Osteocyte (in vitro differentiated cells): ENCODE results near the gene CACNA2D3. TPM values are rescaled to one million over a fixed set of nuclear protein-coding genes. Genes with fewer than 3 reads are reported as not detected.

Experiments used
- DNase-seq: peaks from one replicate; pipeline ENCODE4 v3.0.0; 2021; ENCODE audit warnings: mixed read lengths; ENCODE audit not compliant: unreplicated experiment; ENCODE audit errors: extremely low spot score
- H3K27ac Mint-ChIP-seq: one replicate; pipeline ENCODE4 v1.8.0; 2021; ENCODE audit warnings: mild to moderate bottlenecking, mixed read lengths; ENCODE audit not compliant: unreplicated experiment
- H3K27me3 Mint-ChIP-seq: one replicate; pipeline ENCODE4 v1.8.0; 2021; ENCODE audit warnings: mixed read lengths; ENCODE audit not compliant: unreplicated experiment
- H3K36me3 Mint-ChIP-seq: one replicate; pipeline ENCODE4 v1.8.0; 2021; ENCODE audit warnings: mixed read lengths; ENCODE audit not compliant: unreplicated experiment
- H3K4me1 Mint-ChIP-seq: one replicate; pipeline ENCODE4 v1.8.0; 2021; ENCODE audit warnings: mixed read lengths; ENCODE audit not compliant: unreplicated experiment
- H3K4me3 Mint-ChIP-seq: one replicate; pipeline ENCODE4 v1.8.0; 2021; ENCODE audit warnings: mild to moderate bottlenecking, moderate library complexity, mixed read lengths; ENCODE audit not compliant: unreplicated experiment
- H3K9me3 Mint-ChIP-seq: one replicate; pipeline ENCODE4 v1.8.0; 2021; ENCODE audit warnings: mixed read lengths; ENCODE audit not compliant: unreplicated experiment
- total RNA-seq: library from RNA; stranded (reverse); gene quantifications from 2 replicates; pipeline ENCODE4 v1.2.1, GENCODE V29; 2021
- TF ChIP-seq, protein P1 (sequence below): fragments of 200-600 bp; sonication (generic); IDR thresholded peaks from 2 replicates; pipeline ENCODE4 v1.5.0; 2021; ENCODE audit warnings: antibody characterized with exemption, mild to moderate bottlenecking, moderate library complexity

CACNA2D3 gene
- total RNA-seq, 1 donor from 2014 or later: 0.46 TPM

DNA sequence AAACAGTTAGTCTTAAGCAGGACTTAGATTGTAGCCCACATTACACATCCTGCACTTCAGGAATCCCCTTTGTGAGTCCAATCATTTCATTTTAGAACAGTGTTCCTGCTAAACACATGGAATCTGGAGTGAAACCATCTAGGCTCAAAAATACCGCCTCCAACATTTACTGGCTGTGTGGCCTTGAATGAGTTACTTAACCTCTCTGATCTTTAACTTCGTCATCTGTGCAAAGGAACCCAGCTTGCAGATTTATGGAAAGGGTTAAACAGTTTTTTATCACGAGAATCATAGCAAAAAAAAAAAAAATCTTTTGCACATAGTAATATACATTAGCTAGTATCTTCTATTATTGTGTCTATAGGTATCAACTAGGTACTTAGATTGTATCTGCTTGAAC, 813.5 kb downstream of the CACNA2D3 start:
- no peak for DNase-seq
- peaks cover 10% of the 10 kb centered on the region for H3K4me1 Mint-ChIP-seq
- TF ChIP-seq, protein P1, sequence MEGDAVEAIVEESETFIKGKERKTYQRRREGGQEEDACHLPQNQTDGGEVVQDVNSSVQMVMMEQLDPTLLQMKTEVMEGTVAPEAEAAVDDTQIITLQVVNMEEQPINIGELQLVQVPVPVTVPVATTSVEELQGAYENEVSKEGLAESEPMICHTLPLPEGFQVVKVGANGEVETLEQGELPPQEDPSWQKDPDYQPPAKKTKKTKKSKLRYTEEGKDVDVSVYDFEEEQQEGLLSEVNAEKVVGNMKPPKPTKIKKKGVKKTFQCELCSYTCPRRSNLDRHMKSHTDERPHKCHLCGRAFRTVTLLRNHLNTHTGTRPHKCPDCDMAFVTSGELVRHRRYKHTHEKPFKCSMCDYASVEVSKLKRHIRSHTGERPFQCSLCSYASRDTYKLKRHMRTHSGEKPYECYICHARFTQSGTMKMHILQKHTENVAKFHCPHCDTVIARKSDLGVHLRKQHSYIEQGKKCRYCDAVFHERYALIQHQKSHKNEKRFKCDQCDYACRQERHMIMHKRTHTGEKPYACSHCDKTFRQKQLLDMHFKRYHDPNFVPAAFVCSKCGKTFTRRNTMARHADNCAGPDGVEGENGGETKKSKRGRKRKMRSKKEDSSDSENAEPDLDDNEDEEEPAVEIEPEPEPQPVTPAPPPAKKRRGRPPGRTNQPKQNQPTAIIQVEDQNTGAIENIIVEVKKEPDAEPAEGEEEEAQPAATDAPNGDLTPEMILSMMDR: no peak
- H3K36me3 Mint-ChIP-seq: no peaks in the 10 kb centered on the region
- H3K27me3 Mint-ChIP-seq: no peaks in the 10 kb centered on the region
- no peaks in the 10 kb centered on the region for H3K9me3 Mint-ChIP-seq
- H3K27ac Mint-ChIP-seq: no peak overlapping the region
- no peak overlapping the region for H3K4me3 Mint-ChIP-seq

DNA sequence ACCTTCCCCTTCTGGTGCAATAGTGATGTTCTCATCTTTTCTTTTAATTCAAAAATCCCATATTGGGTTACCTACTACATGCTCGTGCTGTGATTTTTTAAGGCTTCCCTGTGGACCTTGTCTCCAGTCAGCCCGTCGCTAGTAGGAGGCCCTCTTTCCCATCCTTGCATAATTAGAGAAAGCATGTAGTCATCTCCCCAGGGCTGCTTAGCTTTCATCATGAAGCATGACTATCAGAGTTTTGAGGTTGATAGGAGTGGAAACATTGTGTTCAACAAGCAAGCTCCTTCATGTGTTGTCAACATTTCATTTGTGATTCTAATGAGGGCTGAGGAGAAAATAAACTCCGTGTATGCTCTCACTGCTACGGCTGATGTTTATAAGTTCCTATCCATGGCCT, 814.2 kb downstream of the CACNA2D3 start:
- no peak for DNase-seq
- Mint-ChIP-seq H3K27ac (no peak overlapping the region), H3K36me3 (no peaks in the 10 kb centered on the region), H3K4me1 (peaks cover 10% of the 10 kb centered on the region), H3K9me3 (no peaks in the 10 kb centered on the region), H3K27me3 (no peaks in the 10 kb centered on the region), H3K4me3 (no peak overlapping the region)
- TF ChIP-seq, protein P1: no peak

DNA sequence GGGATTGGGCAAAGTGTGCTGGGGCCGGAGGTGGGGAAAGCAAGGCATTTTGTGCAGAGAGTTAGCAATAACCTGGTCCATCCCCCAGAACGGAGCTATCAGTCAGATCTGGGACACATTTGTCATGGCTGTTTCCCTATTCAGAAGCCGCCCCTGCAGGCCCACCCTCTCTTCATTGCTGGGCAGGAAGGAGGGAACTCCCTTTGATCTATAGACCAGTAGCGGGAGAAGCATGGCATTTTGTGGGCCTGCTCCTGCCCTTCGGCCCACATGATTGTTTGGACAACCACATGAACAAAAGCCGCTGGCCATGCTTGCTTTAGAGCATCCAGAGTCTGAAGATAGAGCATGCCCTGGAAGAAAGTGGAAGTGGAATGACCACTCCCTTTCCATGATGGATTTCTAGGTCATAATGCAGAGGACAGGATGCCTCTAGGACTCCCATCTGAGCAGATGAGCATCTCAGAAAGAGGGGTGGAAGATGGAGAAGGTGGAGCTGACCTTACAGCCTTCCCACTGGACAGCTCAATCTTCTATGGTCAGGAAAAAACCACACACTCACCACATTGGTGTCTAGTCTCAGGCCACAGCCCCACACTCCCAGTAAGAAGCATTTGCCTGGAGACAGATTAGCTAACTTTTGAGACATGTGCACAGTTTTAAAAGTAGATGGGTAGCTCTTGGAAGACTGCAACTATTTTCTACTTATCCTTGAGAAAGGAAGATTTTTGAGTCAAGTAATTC, 817.4 kb downstream of the CACNA2D3 start:
- DNase-seq: no peak
- Mint-ChIP-seq H3K4me3 (no peak overlapping the region), H3K27ac (no peak overlapping the region), H3K36me3 (no peaks in the 10 kb centered on the region), H3K27me3 (no peaks in the 10 kb centered on the region), H3K9me3 (no peaks in the 10 kb centered on the region), H3K4me1 (peaks cover 10% of the 10 kb centered on the region)
- TF ChIP-seq, protein P1: no peak

DNA sequence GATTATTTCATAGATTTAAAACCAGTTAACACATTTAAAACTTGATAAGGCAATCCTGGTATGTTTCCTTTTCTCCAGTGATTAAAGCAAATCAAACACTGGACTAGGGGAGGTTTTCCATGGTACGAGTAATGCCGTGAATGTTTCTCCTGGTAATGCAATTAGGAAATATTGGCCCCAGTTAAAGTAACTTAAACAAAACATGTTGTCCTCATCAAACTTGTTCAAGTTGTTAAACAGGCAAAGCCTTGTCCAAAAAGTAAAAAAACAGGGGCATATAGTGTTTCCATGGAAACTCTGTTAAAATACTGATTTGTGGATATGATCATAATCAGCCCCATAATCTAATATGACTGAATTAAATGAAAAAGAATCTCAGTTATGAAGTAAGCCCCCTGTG, 818.6 kb downstream of the CACNA2D3 start:
- TF ChIP-seq, protein P1: no peak
- DNase-seq: no peak
- Mint-ChIP-seq H3K4me3 (no peak overlapping the region), H3K4me1 (peaks cover 10% of the 10 kb centered on the region), H3K27me3 (no peaks in the 10 kb centered on the region), H3K27ac (no peak overlapping the region), H3K36me3 (no peaks in the 10 kb centered on the region), H3K9me3 (no peaks in the 10 kb centered on the region)

DNA sequence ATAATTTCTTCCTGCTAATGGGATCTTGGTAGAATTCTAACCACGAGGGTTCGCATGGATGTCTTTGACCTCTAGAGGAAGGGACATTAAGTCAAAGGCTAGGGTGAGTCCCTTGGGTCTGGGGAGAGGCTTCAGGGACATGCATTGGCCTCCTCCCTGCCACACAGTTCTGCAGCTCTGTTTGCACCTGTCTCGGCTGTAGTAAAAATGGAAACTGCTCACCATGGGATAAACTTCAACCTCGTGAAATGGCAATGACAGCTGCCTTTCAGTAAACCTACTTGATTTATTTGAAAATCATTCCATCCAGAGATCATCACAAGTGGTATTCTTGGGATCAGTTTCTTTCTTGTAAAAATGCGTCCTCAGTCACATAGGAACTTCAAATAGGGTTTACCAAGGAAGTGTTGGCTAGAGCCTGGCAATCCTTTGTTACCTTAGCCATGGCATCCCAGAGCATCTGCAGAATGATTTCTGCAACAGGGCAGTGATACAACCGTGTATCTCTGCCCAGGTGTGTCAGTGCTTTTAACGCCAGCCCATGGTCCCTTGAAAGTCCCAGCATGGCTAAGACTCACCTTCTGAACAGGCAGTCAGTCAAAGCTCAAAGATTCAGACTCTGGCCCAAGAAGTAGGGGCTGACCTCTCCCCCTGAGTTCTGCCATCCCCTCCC, 819.5 kb downstream of the CACNA2D3 start:
- Mint-ChIP-seq H3K4me1 (peaks cover 10% of the 10 kb centered on the region), H3K27me3 (no peaks in the 10 kb centered on the region), H3K27ac (no peak overlapping the region), H3K9me3 (no peaks in the 10 kb centered on the region), H3K4me3 (no peak overlapping the region), H3K36me3 (no peaks in the 10 kb centered on the region)
- TF ChIP-seq, protein P1: no peak
- no peak for DNase-seq
